ENCODE data around the gene CDC42SE2. TPM values are rescaled to one million over a fixed set of nuclear protein-coding genes. Genes with fewer than 3 reads are reported as not detected.
A peak's percentile ranks its signal among the peaks of the same experiment; 100 is the strongest.
"Not testable (repeated sequence)": the region's sequence is repeated elsewhere in the genome, so short reads cannot be mapped to it uniquely, and the experiment has no call there.

Gene CDC42SE2
- polyA plus RNA-seq, 3 donors: 54.7 to 61.1 (median 56.1) TPM

- DNase-seq (ENCODE audit: low read depth in 3 of 3, low spot score in 2 of 3): no peak
Measured at GRCh38 chr5:131250751-131251475, 12.9 kb upstream of the CDC42SE2 start.

- no peak for DNase-seq (ENCODE audit: low read depth in 3 of 3, low spot score in 2 of 3)
Measured at GRCh38 chr5:131252824-131253171, 11.1 kb upstream of the CDC42SE2 start.

GRCh38 chr5:131254025-131254424, 9.8 kb upstream of the CDC42SE2 start:
- DNase-seq (ENCODE audit: low read depth in 3 of 3, low spot score in 2 of 3): not testable (repeated sequence)

- no peak for DNase-seq (ENCODE audit: low read depth in 3 of 3, low spot score in 2 of 3)
Measured at GRCh38 chr5:131254741-131255140, 9.1 kb upstream of the CDC42SE2 start.

- no peak for DNase-seq (ENCODE audit: low read depth in 3 of 3, low spot score in 2 of 3)
Measured at GRCh38 chr5:131256507-131256823, 7.4 kb upstream of the CDC42SE2 start.

GRCh38 chr5:131258733-131259132, 5.1 kb upstream of the CDC42SE2 start:
- DNase-seq (ENCODE audit: low read depth in 3 of 3, low spot score in 2 of 3): no peak

- DNase-seq (ENCODE audit: low read depth in 3 of 3, low spot score in 2 of 3): no peak
Measured at GRCh38 chr5:131259326-131259725, 4.5 kb upstream of the CDC42SE2 start.

GRCh38 chr5:131260895-131261294, 3.0 kb upstream of the CDC42SE2 start:
- no peak for DNase-seq (ENCODE audit: low read depth in 3 of 3, low spot score in 2 of 3)

- no peak for DNase-seq (ENCODE audit: low read depth in 3 of 3, low spot score in 2 of 3)
Measured at GRCh38 chr5:131261483-131261882, 2.4 kb upstream of the CDC42SE2 start.

GRCh38 chr5:131262953-131263541, 806 bp upstream of the CDC42SE2 start:
- peak in 2 of 3 donors; percentile 27 to 38 for DNase-seq (ENCODE audit: low read depth in 3 of 3, low spot score in 2 of 3)

- DNase-seq (ENCODE audit: low read depth in 3 of 3, low spot score in 2 of 3): peak in 1 of 3 donors; percentile 17
Measured at GRCh38 chr5:131264451-131265099, 722 bp downstream of the CDC42SE2 start.

GRCh38 chr5:131265311-131265803, 1.5 kb downstream of the CDC42SE2 start:
- DNase-seq (ENCODE audit: low read depth in 3 of 3, low spot score in 2 of 3): peak in 1 of 3 donors; percentile 13

- no peak for DNase-seq (ENCODE audit: low read depth in 3 of 3, low spot score in 2 of 3)
Measured at GRCh38 chr5:131266370-131267060, 2.7 kb downstream of the CDC42SE2 start.

- DNase-seq (ENCODE audit: low read depth in 3 of 3, low spot score in 2 of 3): no peak
Measured at GRCh38 chr5:131268758-131269370, 5.0 kb downstream of the CDC42SE2 start.

- DNase-seq (ENCODE audit: low read depth in 3 of 3, low spot score in 2 of 3): no peak
Measured at GRCh38 chr5:131270809-131271208, 7.0 kb downstream of the CDC42SE2 start.

- DNase-seq (ENCODE audit: low read depth in 3 of 3, low spot score in 2 of 3): not testable (repeated sequence)
Measured at GRCh38 chr5:131271888-131272287, 8.0 kb downstream of the CDC42SE2 start.

- DNase-seq (ENCODE audit: low read depth in 3 of 3, low spot score in 2 of 3): no peak
Measured at GRCh38 chr5:131272307-131272706, 8.5 kb downstream of the CDC42SE2 start.

GRCh38 chr5:131272724-131273123, 8.9 kb downstream of the CDC42SE2 start:
- no peak for DNase-seq (ENCODE audit: low read depth in 3 of 3, low spot score in 2 of 3)

- no peak for DNase-seq (ENCODE audit: low read depth in 3 of 3, low spot score in 2 of 3)
Measured at GRCh38 chr5:131274326-131275063, 10.6 kb downstream of the CDC42SE2 start.

GRCh38 chr5:131276072-131276471, 12.2 kb downstream of the CDC42SE2 start:
- DNase-seq (ENCODE audit: low read depth in 3 of 3, low spot score in 2 of 3): no peak
